T-helper 22 cell (primary cell): ENCODE data around the gene UBE2QL1.

ENCODE experiments used
- DNase-seq: peaks from one replicate; pipeline ENCODE4 v3.0.0-alpha.2; 2020; ENCODE audit warnings: low read depth

UBE2QL1 gene

DNA sequence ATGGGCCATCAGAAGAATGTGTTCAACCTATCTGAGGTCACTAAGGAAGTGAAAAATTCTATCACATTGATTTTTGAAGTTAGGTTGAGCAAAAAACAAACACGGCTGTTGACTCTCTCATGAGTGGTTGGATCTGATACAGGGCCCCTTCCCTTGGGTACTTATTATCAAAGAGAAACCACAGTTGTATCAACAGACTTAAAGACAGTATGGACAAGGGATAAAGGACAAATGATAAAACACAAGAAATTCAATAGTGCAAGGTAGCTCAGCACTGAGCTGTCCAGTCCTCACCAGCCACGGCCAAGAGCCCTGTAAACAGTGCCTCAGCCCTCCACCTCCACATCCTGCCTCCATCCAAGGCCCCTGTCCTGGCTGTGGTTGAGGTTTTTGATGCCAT, 86.9 kb downstream of the UBE2QL1 start:
- no peak for DNase-seq

DNA sequence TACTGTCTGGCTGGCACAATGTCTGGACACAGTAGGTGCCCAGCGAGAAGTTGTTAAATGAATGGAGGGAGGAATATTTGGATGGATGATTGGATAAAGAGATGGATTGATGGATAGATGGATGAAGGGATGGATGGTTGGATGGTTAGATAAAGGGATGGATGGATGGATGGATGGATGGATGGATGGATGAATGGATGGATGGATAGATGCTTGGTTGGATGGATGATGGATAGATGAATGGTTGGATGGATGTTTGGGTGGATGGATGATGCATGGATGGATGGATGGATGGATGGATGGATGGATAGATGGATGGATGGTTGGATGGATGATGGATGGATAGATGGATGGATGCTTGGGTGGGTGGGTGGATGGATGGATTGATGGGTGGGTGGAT, 90.4 kb downstream of the UBE2QL1 start:
- DNase-seq, result no peak

DNA sequence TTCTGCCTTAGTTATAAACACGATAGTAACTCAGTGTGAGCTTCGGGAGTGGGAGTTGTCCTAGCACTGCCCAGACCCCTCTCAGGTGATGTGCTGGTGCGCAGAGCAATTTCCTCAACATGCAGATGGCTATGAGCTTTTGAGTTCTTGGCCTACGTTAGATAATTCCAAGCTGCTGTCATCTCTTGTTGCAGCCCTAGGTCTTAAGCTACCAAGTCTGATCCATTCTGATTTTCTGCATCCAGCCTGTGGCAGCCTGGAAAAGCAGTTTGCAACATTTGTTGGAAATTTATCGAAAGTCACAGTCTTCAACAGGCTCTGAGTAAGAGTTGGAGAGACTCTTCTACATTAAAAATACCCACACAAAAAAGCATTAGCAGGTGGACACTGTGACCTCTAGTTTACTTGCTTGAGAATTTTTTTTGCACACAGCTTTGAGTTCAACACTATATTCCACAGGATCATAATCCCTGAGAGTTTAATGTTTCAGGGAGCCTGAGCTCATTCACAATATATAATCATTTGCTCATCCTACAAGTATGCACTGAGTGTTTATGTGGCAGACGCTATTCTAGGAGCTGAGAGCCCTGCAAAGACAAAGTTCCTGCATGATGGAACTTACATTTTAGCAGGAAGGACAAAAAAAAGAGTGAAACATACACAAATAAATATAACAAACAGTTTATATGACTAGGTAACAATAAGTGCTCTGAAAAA, 91.6 kb downstream of the UBE2QL1 start:
- no peak for DNase-seq

DNA sequence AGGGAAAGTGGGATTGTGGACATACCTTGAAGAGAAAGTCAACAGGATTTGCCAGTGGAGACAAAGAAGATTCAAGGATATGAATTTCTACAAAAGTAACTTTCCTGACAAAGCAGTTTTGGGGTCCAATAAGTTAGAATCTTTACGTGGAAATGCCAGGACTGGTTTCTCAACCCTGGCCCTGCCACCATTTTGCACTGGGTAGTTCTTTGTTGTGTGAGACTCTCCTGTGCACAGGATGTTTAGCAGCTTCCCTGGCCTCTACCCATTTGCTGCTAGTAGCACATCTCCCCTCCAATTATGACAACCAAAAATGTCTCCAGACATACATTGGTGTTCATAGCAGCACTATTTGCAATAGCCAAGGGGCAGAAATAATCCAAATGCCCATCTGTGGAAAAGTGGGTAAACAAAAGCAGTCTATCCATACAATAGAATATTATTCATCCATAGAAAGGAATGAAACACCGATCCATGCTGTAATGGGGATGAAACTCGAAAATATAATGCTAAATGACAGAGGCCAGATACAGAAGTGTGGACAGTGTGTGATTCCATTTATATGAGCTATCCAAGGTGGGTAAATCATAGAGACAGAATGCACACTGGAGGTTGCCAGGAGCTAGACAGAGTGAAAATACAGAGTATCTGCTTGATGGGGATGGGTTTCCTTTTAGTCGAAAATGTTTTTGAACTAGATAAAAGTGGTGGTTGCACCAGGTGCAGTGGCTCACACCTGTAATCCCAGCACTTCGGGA, 92.8 kb downstream of the UBE2QL1 start:
- no peak for DNase-seq

DNA sequence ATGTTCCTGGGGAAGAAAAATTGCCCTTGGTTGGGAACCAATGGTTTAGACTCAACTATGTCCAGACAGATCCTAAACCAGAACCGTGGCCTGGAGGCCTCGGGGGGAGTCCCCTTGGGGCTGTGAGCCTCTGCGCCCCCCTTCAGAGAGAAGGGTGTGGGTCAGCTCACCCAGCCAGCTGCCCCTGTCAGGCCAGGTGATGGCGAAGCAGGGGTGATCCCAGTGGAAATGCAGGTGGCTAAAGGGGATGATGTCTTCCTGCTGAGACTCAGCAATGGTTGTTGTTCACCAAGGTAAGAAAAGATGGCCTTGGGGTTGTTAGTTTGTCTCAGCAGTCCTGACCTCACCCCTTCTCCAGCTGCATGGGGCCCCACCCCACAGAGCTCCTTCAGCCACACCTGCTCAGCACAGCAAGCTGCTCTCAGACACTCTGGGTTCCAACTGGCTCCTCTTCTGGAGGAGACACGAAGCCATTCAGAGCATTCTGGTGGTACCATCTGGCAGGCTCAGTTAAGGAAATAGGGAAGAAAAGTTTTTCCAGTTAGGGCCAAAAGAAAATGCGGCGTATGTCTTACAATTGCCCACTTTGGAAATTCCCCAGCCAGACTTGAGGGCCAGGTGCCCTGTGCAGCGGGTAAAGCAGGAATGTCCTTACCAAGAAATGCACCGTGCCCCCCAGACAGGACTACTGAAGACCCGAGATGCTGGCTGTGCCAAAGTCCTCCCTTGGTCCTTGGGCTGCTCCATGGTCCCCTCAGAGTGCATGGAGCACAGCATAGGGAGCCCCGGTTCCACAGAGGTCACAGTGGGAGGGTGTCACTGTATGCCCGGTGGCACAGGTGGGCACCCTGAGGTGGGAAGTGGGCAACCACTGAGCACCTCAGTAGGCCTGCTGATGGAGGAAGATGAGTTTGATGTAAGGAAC, 94.0 kb downstream of the UBE2QL1 start:
- no peak for DNase-seq

DNA sequence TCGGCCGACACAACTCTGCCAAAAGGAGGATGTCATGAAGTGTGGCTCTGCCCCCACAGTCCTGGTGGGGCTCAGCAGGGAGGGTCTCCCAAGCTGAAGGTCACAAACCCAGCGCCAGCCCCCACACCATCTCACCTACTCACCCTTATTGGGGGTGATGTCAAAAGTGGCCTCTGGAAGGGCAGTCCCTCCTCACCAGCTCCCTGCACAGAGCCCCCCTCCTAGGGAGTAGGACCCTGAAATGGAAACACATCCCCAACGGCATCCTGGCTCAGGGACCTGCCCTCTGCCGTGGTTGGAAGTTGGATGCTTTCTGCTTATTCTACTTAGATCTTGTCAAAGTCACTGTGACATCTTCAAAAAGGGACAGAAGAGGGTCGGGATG, 94.7 kb downstream of the UBE2QL1 start:
- no peak for DNase-seq

DNA sequence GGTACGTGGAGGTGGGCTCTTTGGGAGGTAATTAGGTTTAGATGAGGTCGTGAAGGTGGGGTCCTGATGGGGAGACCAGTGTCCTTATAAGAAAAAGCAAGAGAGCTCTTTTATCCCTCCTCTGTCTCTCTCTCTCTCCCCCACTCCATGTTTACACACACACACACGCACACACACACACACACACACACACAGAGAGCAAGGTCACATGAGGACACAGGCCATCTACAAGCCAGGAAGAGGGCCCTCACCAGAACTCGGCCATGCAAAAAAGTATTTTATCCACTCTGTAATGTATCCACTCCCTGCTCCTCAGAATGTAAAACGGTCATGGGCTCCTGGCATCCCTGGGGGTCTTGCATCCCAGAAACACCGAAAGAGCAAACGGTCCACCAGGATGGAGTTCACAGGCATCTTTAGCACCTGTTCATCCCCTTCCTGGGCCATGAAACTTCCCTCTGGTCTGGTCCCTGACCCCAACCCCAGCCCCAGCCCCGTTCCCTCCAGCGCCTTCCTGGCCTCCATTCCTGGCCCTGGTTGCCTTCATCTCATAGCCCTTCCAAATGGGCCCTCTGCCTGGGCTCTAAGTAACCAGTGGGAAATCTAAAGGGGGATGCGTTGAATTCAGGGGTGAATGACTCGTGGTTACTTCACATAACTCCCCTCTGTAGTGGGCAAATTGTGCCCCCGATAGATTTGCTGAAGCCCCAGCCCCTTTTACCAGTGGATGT, 95.3 kb downstream of the UBE2QL1 start:
- DNase-seq, result no peak
